Osteoblast (primary cell): Measurements from ENCODE around the gene CD84. TPM values are rescaled to one million over a fixed set of nuclear protein-coding genes. Genes with fewer than 3 reads are reported as not detected.

Source experiments
- DNase-seq: peaks from one replicate; pipeline ENCODE4 v3.0.0; 2011; ENCODE audit warnings: low spot score, mixed read lengths; ENCODE audit not compliant: insufficient read length; ENCODE audit errors: missing footprints
- H2AFZ ChIP-seq: 2 replicates; pipeline ENCODE4 v1.6.0; 2011; ENCODE audit warnings: mild to moderate bottlenecking, low read length
- H3K27ac ChIP-seq: 2 replicates; pipeline ENCODE4 v1.5.1; 2011; ENCODE audit warnings: mild to moderate bottlenecking, low read depth, low read length, moderate library complexity
- H3K27me3 ChIP-seq: 2 replicates; pipeline ENCODE4 v1.6.0; 2012; ENCODE audit warnings: mild to moderate bottlenecking, control low read depth, inconsistent platforms, low read length, moderate library complexity; ENCODE audit not compliant: insufficient read depth
- H3K36me3 ChIP-seq: 2 replicates; pipeline ENCODE4 v1.5.1; 2011; ENCODE audit warnings: mild to moderate bottlenecking, low read length, control low read depth, moderate library complexity; ENCODE audit not compliant: insufficient read depth
- H3K4me1 ChIP-seq: 2 replicates; pipeline ENCODE4 v1.5.1; 2011; ENCODE audit warnings: mild to moderate bottlenecking, low read length, control low read depth, moderate library complexity; ENCODE audit not compliant: insufficient read depth
- H3K4me2 ChIP-seq: 2 replicates; pipeline ENCODE4 v1.6.0; 2011; ENCODE audit warnings: mild to moderate bottlenecking, low read length; ENCODE audit not compliant: insufficient read depth
- H3K4me3 ChIP-seq: fragments of 200-600 bp; sonication (generic); 3 replicates; pipeline ENCODE4 v1.5.1; 2012; ENCODE audit warnings: mild to moderate bottlenecking, low read length, inconsistent platforms; ENCODE audit not compliant: insufficient read depth
- H3K79me2 ChIP-seq: 2 replicates; pipeline ENCODE4 v1.6.0; 2012; ENCODE audit warnings: mild to moderate bottlenecking, low read length, control low read depth, inconsistent platforms; ENCODE audit not compliant: insufficient read depth
- H3K9me3 ChIP-seq: 2 replicates; pipeline ENCODE4 v1.5.1; 2011; ENCODE audit warnings: low read depth, low read length, control low read depth
- H4K20me1 ChIP-seq: 2 replicates; pipeline ENCODE4 v1.6.0; 2012; ENCODE audit warnings: mild to moderate bottlenecking, low read length, control low read depth; ENCODE audit not compliant: insufficient read depth
- CTCF ChIP-seq: IDR thresholded peaks from 2 replicates; pipeline ENCODE4 v1.5.1; 2011; ENCODE audit warnings: mild to moderate bottlenecking, low read depth, low read length, moderate library complexity; ENCODE audit errors: extremely low read depth
- total RNA-seq: library from RNA; depleted of rRNA; stranded (reverse); fragments of >200 nt; gene quantifications from 2 replicates; pipeline ENCODE4 v1.2.3, GENCODE V29; 2012

The CD84 gene
- total RNA-seq, 1 donor: 0.36 TPM

DNA sequence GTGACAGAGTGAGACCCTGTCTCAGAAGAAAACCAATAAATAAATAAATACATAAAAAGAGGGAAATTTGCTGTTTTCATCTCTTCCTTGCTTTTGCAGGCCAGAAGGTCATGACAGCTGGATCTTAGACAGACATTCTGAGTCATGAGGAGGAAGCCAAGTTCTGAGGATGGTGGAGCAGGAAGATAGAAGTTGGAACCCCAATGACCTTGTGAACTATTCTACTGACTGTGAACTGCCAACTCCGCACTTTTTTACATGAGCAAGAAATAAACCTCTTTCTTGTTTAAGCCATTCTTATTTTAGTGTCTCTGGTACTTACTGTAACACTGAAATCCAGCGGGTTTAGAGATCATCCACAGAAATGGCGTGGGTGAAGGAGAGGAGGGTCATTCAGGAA is 8.5 kb downstream of the CD84 start:
- H4K20me1 ChIP-seq: no peaks in the 10 kb centered on the region
- no peaks in the 10 kb centered on the region for H3K9me3 ChIP-seq
- H3K4me2 ChIP-seq: no peak overlapping the region
- no peak overlapping the region for H2AFZ ChIP-seq
- H3K79me2 ChIP-seq: no peaks in the 10 kb centered on the region
- no peak overlapping the region for H3K4me3 ChIP-seq
- no peak for TF ChIP-seq CTCF
- no peaks in the 10 kb centered on the region for H3K36me3 ChIP-seq
- H3K27ac ChIP-seq: no peak overlapping the region
- no peaks in the 10 kb centered on the region for H3K27me3 ChIP-seq
- DNase-seq: no peak
- no peaks in the 10 kb centered on the region for H3K4me1 ChIP-seq

- Histone ChIP-seq H3K9me3 (no peaks in the 10 kb centered on the region), H2AFZ (no peak overlapping the region), H3K4me3 (no peak overlapping the region), H3K79me2 (no peaks in the 10 kb centered on the region), H4K20me1 (no peaks in the 10 kb centered on the region), H3K4me1 (no peaks in the 10 kb centered on the region), H3K27me3 (no peaks in the 10 kb centered on the region), H3K4me2 (no peak overlapping the region), H3K27ac (no peak overlapping the region), H3K36me3 (no peaks in the 10 kb centered on the region)
- DNase-seq: no peak
- no peak for TF ChIP-seq CTCF
Observed at GRCh38 chr1:160569806-160570205, 9.5 kb downstream of the CD84 start.

DNA sequence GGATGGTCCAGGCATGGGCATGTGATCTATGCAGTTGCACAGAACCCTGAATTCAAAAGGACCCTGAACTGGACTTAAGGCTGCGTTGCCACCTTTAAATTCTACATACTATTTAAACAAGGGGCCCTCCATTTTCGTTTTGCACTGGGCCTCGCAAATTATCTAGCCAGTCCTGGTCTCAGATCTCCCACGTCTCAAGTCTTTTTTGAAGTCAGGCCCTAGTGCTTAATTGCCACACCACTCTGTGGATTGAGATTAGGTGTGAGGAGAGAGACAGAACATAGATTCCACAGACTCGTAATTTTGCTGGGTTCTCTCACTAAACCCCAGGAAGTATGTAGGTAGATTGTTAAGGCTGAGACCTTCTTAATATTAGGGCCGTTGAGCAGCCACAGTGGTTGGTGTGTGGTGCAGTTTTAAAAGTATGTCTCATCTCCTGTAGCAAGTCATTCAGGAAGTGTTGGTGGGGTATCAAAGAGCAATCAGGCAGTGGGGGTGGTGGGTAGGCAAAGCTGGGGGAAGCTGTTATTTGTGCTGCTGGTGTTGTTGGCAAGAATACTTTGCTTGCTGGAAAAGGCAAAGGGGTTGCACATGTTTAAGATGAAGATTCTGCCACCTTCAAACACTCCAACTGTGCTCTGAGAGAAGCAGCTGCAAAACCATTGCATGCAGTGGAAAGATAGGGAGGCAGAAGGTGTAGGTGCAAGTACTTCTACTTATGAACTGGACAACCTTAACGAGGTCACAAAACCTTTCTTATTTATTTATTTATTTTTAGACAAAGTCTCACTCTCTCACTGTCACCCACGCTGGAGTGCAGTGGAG is 11.2 kb downstream of the CD84 start:
- DNase-seq: no peak
- no peak overlapping the region for H2AFZ ChIP-seq
- no peaks in the 10 kb centered on the region for H4K20me1 ChIP-seq
- no peaks in the 10 kb centered on the region for H3K4me1 ChIP-seq
- H3K4me3 ChIP-seq: no peak overlapping the region
- no peak for TF ChIP-seq CTCF
- no peak overlapping the region for H3K4me2 ChIP-seq
- no peaks in the 10 kb centered on the region for H3K79me2 ChIP-seq
- H3K27me3 ChIP-seq: no peaks in the 10 kb centered on the region
- no peak overlapping the region for H3K27ac ChIP-seq
- no peaks in the 10 kb centered on the region for H3K9me3 ChIP-seq
- no peaks in the 10 kb centered on the region for H3K36me3 ChIP-seq

DNA sequence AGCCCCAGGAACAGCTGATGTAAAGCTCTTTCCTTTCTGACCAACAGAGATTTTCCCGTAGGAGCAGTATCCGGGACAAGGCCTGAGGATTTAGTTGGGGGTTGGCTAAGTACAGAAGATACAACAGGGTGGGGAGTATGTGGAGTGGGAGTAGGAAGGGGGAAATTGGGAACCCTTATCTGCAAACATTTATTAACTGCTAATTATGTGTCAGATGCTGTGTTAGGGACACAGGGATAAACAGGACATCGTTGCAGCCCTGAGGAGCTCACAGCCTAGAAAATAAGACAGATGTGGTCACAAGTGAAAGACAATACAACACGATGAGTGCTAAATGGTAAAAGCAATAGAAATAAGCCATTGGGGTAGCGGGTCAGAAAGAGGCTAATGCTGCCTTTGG is 12.0 kb downstream of the CD84 start:
- H3K36me3 ChIP-seq: no peaks in the 10 kb centered on the region
- H4K20me1 ChIP-seq: no peaks in the 10 kb centered on the region
- no peak overlapping the region for H3K4me3 ChIP-seq
- no peak overlapping the region for H3K4me2 ChIP-seq
- no peaks in the 10 kb centered on the region for H3K9me3 ChIP-seq
- no peaks in the 10 kb centered on the region for H3K79me2 ChIP-seq
- no peaks in the 10 kb centered on the region for H3K4me1 ChIP-seq
- no peak overlapping the region for H3K27ac ChIP-seq
- no peak for TF ChIP-seq CTCF
- no peak overlapping the region for H2AFZ ChIP-seq
- no peak for DNase-seq
- H3K27me3 ChIP-seq: no peaks in the 10 kb centered on the region
